Measurements from ENCODE around the gene MYB.

MYB gene

GRCh38 chr6:135165031-135165430, 16.1 kb upstream of the MYB start:
- DNase-seq = no peak

DNA sequence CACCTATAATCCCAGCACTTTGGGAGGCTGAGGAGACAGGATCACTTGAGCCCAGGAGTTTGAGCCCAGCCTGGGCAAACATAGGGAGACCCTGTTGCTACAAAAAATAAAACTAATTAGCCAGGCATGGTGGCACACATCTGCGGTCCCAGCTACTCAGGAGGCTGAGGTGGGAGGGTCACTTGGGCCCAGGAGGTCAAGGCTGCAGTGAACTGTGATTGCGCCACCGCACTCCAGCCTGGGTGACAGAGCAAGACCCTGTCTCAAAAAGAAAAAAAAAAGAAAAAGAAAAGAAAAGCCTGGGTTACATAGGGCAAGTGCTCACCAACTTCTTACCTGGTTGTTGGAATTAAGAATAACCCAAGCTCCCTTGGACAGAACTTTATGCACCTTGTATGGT, 14.6 kb upstream of the MYB start:
- no peak for DNase-seq

DNA sequence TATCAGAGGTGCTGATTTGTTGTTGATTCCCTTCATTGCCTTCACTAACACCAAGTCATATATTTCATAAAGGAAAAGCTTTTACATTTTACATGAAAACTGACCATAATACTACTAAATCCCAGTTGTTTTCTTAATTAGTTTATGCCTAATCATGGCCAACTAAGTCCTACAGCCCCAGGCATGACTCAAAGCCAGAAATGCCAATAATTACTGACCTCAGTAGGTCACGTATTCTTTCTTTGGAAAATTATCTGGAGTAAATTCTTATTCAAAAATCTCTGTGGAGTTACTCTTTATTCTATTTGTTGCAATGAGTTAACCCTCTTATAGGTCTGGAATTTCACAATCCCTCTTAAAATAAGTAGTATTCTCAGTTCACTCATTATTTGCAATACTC, 13.5 kb upstream of the MYB start:
- no peak for DNase-seq

GRCh38 chr6:135168766-135169165, 12.3 kb upstream of the MYB start:
- DNase-seq = no peak

DNA sequence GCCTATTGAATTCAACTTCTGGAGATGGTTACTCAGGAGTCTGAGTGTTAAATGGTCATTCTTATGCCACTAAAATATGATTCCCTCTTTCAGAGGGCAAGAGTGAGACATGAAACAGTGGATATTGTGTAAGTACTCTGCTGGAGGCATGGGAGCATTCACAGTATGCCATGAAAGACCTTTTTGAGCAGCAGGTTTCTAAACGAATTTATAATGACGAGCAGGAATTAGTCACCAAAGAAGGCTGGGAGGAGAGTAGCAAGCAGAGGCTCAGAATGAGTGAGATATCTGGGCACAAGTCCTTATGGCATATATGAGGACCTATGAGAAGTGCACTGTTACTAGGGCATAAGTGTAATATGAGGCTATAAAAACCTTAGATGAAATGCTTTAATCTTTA, 10.9 kb upstream of the MYB start:
- no peak for DNase-seq

DNA sequence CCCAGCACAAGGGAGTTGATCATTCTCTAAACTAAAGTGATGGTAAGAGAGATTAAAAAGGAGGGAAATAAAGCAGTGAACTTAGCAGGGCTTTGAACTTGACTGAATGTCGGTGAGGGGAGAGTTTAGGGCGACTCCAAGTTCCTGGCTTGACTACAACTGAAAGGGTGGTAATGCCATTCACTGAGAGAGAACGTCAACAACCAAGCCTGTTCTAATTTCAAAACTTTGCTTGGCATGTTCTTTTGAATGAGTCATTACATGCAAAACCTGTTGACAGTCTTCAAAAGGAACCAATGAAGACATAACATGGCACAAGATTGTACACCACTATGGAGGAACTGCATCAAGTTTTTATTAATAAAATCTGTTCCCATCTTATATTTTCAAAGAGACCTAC, 10.3 kb upstream of the MYB start:
- no peak for DNase-seq

DNA sequence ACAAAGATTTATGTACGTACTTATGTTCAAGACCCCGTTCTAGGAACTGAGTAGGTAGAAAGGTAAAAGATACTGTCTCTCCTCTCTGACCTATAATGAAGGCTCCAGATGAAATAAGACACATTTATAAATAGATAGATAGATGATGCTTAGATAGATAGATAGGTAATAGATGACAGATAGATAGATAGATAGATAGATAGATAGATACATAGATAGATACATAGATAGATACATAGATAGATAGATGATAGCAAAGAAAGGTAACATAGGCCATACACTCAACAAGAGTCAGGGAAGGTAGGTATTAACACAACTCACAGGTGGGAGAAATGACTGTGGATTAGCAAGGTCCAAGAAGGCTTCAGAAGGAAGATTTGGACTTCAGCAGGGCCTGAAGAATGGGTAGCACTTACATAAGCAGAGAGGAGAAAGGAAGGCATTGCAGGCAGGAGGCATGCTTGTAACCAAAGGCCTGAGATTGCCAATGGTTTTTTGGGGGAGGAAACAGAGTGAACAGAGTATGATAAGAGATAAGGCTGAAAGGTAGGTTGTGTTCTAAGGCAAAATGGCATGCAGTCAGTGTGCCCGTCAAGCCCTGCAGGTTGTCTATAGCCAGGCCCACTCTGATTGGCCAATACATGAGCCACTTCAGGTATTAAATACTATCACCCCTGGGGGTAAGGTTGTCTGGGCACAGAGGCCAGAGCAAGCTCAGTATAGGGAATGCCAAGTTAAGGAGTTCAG, 7.7 kb upstream of the MYB start:
- no peak for DNase-seq

DNA sequence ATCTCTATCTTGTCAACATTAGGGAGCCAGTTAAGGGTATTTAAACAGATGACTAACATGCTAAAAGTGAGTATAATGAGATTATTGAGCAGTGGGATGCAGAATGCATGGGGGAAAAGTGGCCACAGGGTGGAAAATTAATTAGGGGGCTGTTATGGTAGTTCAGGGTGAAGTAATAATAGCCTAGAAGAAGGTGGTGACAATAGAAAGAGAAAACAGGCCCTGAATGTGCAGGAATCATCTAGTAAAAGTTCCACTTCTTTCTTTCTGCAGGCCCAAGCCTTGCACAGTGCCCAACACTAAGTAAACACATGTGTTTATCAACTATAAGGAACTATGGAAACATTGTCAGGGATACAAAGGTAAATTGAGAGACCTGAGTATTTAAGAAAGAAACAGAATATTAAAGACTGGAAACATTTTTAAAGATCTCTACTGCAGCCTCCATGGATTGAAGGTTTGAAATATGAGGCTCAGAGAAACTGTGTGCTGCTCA, 7.1 kb upstream of the MYB start:
- DNase-seq = no peak

DNA sequence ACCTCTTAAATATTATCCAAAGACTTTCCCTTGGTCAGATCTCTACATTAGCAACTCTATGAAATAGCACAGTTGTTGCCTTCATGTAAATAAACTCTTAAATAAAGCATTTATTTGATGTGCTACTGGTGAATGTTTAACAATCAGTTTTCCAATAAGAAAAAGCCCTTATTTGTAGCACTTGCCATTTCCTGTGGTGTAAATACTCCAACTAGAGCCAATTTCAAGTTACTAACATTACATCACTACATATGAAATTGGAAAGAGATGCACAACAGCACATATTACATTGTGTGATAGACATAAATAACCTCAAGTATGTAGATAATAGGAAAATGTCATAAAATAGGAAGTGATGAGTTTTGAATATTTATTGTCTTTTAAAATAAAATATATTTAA, 5.0 kb upstream of the MYB start:
- DNase-seq = no peak

DNA sequence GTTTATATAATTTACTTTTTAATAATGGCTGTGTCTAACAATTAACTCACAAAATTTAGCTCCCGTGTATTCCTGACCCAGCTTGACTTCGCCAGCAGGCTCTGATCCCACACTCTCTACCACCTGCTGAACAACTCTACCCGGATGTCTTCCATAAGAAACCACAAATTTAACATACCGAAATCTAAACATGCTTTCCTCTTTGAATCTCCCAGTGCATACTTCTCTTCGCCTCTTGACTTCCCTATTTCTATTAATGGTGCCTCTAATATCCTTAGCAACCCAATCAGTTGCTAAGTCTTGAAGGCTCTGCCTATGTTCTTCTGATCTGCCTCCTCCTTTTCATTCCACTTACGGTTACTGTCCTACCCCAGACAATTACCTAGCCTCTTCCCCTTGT, 4.6 kb upstream of the MYB start:
- DNase-seq = no peak

DNA sequence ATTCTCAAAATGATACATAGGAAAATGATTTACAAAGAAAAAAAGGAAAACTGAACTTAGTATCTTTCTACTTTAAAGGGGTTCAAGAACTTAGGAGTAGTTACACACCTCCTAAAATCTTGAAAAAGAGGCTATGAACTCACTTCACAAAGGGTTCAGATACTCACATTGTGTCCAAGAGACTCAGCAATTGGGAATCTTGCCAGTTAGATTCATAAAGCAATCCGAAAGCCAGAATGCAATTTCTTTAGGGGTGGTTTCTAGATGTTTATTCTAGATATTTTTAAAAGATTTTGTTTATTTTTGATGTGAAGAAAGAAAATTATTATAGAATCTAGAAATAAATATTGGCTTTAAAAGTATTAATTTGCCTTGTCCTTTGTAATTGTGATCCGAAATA, 1.7 kb upstream of the MYB start:
- DNase-seq = no peak

GRCh38 chr6:135179920-135180541, 1.1 kb upstream of the MYB start:
- DNase-seq = no peak

DNA sequence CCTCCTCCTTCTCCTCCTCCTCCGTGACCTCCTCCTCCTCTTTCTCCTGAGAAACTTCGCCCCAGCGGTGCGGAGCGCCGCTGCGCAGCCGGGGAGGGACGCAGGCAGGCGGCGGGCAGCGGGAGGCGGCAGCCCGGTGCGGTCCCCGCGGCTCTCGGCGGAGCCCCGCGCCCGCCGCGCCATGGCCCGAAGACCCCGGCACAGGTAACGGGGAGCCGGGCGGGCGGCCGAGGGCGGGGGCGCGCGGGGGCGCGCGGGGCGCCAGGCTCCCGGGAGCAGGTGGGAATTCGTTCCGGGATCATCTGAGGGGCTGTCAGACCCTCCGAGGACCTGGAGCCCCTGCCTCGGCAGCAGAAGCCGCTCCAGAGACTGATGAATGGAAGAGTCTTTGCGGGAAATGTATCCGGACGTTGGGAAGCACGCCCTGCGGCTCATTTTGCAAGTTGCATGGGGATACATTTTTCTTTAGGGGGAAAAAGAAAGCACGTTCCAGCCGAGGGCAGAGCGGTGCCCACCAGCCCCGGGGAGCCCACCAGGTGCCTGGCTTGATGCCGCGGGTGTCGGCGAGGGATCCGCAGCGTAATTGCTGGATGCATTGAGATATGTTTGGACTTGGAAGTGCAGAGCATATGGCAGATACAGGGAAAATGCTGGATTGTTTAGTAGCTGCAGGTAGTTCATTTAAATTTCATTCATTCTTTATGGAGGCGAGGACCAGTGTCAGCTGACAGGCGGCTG, 394 bp downstream of the MYB start:
- DNase-seq = peak; percentile 35

DNA sequence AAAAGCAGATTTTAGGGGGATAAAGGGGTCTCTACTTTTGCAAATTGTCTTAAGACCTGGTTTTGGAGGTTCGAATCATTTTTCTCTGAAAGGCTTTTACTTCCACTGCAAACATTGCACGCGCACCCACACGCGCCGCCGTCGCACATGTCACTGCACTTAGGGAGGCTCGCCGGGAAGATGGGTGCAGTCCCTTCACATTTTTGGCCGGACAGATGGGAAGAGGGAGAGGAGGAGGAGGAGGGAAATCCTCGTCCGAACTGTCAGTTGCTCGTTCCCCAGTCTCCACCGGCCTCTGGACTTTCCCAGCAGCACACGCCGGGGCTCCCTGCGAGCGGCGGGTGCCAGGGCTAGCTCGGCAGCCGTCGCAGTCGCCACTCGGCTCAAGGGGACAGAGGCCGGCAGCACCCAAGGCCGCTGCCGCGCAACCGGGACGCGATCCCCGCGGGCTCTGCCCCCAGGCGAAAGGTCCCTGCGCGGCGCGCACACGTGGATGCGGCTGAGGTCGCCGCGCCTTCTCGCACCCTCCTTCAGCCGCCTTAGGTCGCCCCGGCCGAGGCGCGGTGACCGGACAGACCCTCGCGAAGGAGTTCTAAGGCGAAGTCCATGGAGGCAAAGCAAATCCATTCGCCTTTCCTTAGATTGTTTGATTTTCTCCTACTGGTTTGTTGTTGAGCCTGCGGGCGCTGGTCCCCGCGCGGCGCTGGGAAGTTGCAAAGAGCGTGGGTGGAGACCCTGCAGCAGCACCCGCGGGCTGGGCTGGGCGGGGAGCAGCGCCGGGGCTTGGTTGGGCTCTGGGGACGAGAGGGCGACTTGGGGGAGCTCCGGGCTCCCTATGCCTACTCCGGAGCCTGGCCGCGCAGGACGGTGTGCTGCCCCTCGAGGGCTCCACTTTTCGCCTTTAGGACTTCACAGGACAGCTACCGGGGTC, 1.2 kb downstream of the MYB start:
- peak; percentile 56 for DNase-seq

GRCh38 chr6:135183002-135183531, 2.0 kb downstream of the MYB start:
- peak; percentile 57 for DNase-seq

- DNase-seq = peak; percentile 31
Measured at GRCh38 chr6:135183532-135184440, 2.7 kb downstream of the MYB start.

DNA sequence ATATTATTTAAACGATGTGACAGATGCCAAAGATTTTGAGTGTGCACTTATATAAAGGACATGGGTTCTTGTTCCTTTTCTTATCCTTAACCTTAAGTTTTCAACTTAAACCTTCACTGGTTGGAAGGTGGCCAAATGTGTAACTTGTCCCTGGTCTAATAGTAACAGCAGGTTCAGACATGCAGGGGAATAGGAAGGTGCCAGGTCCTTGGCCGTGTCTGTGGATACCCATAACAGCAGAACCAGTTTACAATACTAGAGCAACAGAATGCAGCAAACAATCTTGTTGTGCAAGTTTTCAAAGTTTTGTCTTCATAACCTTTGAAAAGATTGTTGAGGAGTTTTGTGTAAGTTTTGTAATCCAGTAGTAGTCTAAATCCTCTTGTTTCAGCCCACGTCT, 4.4 kb downstream of the MYB start:
- DNase-seq = no peak

DNA sequence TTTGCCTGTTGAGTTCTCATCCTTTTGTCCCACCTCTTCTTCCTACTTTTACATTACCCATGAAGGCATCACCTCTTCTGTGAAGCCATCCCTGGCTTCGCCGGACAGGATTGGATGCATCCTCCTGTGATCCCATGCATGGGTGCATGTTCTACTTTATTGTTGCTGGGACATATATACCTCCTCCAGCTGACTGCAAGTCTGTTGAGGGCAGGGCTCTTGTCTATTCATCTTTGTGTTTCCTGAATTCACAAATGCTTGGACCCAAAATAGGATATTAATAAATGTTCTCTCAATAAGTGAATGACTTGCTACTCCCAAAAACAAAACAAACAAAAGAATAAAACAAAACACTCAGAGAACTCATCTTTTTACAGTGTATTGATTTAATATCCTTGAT, 5.1 kb downstream of the MYB start:
- DNase-seq = no peak

- no peak for DNase-seq
Measured at GRCh38 chr6:135187372-135187771, 6.3 kb downstream of the MYB start.

DNA sequence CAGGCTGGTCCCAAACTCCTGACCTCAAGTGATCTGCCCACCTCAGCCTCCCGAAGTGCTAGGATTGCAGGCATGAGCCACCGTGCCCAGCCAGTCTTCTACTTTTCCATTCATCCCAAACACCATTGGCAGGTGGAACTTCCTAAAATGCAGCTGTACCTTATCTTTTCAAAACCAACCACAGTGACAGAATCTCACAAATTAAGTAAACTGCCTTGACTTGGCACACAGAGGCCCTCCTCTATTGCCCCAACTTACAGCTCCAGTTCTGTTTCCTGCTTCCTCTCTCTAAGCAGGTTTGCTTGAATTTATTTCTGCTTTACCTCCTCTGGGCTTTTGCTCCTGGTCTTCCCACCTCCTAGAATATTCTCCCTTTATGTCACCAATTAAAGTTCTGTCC, 7.6 kb downstream of the MYB start:
- DNase-seq = no peak

DNA sequence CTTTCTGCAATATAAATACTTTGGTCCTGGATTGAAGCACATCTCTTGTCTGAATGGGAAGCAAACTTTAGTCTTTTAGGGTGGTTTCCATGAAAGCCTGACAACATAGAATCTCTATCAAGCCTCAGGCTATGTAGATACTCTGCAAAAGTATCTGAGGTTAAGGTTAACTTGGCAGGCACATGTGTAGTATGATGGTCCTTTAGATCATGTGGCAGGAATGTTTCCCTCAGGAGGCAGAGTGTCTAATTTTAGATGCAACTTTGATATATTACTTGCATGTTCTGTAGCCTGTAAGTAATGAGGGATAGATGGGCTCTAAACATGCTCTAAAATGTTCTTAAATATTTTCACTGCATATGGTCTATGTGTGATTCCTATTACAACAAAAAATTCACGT, 8.2 kb downstream of the MYB start:
- no peak for DNase-seq
